ENCODE measurements around the gene CBY3. TPM values are rescaled to one million over a fixed set of nuclear protein-coding genes. Genes with fewer than 3 reads are reported as not detected.

The CBY3 gene
- total and polyA plus RNA-seq, 2 of the 13 experiments (the other 11 are each of a cell fraction or from before 2014, with no cell fraction given) = not detected

DNA sequence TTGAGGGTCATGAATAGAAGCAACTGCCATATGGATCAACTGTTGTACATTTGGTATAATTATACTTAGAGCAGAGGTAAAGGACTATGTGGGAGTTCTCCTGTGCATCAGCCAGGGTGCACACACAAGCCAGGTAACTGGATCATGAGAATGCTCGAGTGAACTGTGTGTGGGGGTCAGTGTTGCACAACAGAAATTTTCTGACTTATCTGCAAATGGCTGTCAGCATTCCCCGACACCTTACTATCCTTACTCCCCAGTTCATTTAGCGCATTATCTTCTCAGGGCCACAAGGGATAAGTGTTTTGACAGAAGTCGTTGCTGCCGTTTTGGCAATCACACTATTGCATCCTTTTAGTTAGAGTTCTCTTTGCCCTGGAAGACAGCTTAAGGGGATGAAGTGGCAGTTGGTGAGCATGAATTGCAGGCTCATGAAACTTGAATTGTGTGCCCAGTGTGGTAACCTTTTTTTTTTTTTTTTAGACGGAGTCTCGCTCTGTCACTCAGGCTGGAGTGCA lies 19.6 kb upstream of the CBY3 start (continued):
- TF ChIP-seq TGIF2 (CRISPR knock-in tag; IDR thresholded peaks at IDR 0.05) = peak; percentile 49; the same call in 1 of the 2 replicates
- TF ChIP-seq ZNF841 (CRISPR knock-in tag; IDR thresholded peaks at IDR 0.05; ENCODE audit: borderline replicate concordance) = no peak
- TF ChIP-seq, protein P1, sequence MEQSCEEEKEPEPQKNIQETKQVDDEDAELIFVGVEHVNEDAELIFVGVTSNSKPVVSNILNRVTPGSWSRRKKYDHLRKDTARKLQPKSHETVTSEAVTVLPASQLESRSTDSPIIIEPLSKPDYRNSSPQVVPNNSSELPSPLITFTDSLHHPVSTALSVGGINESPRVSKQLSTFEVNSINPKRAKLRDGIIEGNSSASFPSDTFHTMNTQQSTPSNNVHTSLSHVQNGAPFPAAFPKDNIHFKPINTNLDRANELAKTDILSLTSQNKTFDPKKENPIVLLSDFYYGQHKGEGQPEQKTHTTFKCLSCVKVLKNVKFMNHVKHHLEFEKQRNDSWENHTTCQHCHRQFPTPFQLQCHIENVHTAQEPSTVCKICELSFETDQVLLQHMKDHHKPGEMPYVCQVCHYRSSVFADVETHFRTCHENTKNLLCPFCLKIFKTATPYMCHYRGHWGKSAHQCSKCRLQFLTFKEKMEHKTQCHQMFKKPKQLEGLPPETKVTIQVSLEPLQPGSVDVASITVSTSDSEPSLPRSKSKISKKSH (CRISPR knock-in tag; IDR thresholded peaks at IDR 0.05; ENCODE audit: borderline replicate concordance) = no peak
- TF ChIP-seq, protein P2, sequence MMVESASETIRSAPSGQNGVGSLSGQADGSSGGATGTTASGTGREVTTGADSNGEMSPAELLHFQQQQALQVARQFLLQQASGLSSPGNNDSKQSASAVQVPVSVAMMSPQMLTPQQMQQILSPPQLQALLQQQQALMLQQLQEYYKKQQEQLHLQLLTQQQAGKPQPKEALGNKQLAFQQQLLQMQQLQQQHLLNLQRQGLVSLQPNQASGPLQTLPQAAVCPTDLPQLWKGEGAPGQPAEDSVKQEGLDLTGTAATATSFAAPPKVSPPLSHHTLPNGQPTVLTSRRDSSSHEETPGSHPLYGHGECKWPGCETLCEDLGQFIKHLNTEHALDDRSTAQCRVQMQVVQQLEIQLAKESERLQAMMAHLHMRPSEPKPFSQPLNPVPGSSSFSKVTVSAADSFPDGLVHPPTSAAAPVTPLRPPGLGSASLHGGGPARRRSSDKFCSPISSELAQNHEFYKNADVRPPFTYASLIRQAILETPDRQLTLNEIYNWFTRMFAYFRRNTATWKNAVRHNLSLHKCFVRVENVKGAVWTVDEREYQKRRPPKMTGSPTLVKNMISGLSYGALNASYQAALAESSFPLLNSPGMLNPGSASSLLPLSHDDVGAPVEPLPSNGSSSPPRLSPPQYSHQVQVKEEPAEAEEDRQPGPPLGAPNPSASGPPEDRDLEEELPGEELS (CRISPR knock-in tag; IDR thresholded peaks at IDR 0.05) = no peak
- TF ChIP-seq ZNF225 (CRISPR knock-in tag; IDR thresholded peaks at IDR 0.05) = no peak
- TF ChIP-seq, protein P3, sequence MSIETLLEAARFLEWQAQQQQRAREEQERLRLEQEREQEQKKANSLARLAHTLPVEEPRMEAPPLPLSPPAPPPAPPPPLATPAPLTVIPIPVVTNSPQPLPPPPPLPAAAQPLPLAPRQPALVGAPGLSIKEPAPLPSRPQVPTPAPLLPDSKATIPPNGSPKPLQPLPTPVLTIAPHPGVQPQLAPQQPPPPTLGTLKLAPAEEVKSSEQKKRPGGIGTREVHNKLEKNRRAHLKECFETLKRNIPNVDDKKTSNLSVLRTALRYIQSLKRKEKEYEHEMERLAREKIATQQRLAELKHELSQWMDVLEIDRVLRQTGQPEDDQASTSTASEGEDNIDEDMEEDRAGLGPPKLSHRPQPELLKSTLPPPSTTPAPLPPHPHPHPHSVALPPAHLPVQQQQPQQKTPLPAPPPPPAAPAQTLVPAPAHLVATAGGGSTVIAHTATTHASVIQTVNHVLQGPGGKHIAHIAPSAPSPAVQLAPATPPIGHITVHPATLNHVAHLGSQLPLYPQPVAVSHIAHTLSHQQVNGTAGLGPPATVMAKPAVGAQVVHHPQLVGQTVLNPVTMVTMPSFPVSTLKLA (IDR thresholded peaks at IDR 0.05) = no peak
- TF ChIP-seq, protein P4, sequence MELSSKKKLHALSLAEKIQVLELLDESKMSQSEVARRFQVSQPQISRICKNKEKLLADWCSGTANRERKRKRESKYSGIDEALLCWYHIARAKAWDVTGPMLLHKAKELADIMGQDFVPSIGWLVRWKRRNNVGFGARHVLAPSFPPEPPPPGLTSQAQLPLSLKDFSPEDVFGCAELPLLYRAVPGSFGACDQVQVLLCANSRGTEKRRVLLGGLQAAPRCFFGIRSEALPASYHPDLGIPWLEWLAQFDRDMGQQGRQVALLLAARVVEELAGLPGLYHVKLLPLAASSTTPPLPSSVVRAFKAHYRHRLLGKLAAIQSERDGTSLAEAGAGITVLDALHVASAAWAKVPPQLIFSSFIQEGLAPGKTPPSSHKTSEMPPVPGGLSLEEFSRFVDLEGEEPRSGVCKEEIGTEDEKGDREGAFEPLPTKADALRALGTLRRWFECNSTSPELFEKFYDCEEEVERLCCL (CRISPR knock-in tag; IDR thresholded peaks at IDR 0.05; ENCODE audit: borderline replicate concordance) = no peak
- TF ChIP-seq, protein P5, sequence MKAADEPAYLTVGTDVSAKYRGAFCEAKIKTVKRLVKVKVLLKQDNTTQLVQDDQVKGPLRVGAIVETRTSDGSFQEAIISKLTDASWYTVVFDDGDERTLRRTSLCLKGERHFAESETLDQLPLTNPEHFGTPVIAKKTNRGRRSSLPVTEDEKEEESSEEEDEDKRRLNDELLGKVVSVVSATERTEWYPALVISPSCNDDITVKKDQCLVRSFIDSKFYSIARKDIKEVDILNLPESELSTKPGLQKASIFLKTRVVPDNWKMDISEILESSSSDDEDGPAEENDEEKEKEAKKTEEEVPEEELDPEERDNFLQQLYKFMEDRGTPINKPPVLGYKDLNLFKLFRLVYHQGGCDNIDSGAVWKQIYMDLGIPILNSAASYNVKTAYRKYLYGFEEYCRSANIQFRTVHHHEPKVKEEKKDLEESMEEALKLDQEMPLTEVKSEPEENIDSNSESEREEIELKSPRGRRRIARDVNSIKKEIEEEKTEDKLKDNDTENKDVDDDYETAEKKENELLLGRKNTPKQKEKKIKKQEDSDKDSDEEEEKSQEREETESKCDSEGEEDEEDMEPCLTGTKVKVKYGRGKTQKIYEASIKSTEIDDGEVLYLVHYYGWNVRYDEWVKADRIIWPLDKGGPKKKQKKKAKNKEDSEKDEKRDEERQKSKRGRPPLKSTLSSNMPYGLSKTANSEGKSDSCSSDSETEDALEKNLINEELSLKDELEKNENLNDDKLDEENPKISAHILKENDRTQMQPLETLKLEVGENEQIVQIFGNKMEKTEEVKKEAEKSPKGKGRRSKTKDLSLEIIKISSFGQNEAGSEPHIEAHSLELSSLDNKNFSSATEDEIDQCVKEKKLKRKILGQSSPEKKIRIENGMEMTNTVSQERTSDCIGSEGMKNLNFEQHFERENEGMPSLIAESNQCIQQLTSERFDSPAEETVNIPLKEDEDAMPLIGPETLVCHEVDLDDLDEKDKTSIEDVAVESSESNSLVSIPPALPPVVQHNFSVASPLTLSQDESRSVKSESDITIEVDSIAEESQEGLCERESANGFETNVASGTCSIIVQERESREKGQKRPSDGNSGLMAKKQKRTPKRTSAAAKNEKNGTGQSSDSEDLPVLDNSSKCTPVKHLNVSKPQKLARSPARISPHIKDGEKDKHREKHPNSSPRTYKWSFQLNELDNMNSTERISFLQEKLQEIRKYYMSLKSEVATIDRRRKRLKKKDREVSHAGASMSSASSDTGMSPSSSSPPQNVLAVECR (CRISPR knock-in tag; IDR thresholded peaks at IDR 0.05; ENCODE audit: borderline replicate concordance) = peak; percentile 47; the same call in 1 of the 2 replicates
- no peak for TF ChIP-seq NR2F6 (IDR thresholded peaks at IDR 0.05)
- peak; percentile 42; the same call in 1 of the 2 replicates for TF ChIP-seq NR2F6 (CRISPR knock-in tag; IDR thresholded peaks at IDR 0.05)
- no peak for TF ChIP-seq ZMYM2 (CRISPR knock-in tag; IDR thresholded peaks at IDR 0.05)
- TF ChIP-seq ZNF557 (CRISPR knock-in tag; IDR thresholded peaks at IDR 0.05) = no peak
- TF ChIP-seq NFATC3 (CRISPR knock-in tag; IDR thresholded peaks at IDR 0.05) = no peak
- TF ChIP-seq ZNF749 (CRISPR knock-in tag; IDR thresholded peaks at IDR 0.05; ENCODE audit: borderline replicate concordance) = no peak
- TF ChIP-seq, protein P6, sequence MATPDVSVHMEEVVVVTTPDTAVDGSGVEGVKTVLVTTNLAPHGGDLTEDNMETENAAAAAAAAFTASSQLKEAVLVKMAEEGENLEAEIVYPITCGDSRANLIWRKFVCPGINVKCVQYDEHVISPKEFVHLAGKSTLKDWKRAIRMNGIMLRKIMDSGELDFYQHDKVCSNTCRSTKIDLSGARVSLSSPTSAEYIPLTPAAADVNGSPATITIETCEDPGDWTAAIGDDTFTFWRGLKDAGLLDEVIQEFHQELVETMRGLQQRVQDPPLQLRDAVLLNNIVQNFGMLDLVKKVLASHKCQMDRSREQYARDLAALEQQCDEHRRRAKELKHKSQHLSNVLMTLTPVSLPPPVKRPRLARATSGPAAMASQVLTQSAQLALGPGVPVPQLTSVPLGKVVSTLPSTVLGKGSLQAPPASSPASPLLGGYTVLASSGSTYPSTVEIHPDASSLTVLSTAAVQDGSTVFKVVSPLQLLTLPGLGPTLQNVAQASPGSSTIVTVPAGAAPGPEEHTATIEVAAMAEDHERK (CRISPR knock-in tag; IDR thresholded peaks at IDR 0.05; ENCODE audit: low read depth) = no peak
- TF ChIP-seq MXI1 (IDR thresholded peaks at IDR 0.05; ENCODE audit: borderline replicate concordance, low read depth, low read length) = no peak
- no peak for TF ChIP-seq ZNF253 (CRISPR knock-in tag; IDR thresholded peaks at IDR 0.05; ENCODE audit: borderline replicate concordance)
- no peak for TF ChIP-seq NFE2L1 (CRISPR knock-in tag; IDR thresholded peaks at IDR 0.05; ENCODE audit: borderline replicate concordance)

All from HepG2 (cell line).